SU-DHL-6 (cell line): Measurements from ENCODE around the gene SLC27A4.

Experiments used
- EZH2phosphoT487 ChIP-seq: fragments of 200-600 bp; sonication (generic), shearing (Covaris generic); conservative IDR thresholded peaks from 2 replicates; pipeline ENCODE4 v1.6.1; 2018; ENCODE audit warnings: mild to moderate bottlenecking, antibody characterized with exemption, low read length, moderate library complexity, mixed read lengths
- TF ChIP-seq, protein P1 (sequence below): fragments of 200-600 bp; sonication (generic); IDR thresholded peaks from one replicate; pipeline ENCODE4 v1.5.1; 2017; ENCODE audit warnings: antibody characterized with exemption, mild to moderate bottlenecking, low read length, moderate library complexity; ENCODE audit not compliant: insufficient read depth, poor library complexity, severe bottlenecking

DNA sequence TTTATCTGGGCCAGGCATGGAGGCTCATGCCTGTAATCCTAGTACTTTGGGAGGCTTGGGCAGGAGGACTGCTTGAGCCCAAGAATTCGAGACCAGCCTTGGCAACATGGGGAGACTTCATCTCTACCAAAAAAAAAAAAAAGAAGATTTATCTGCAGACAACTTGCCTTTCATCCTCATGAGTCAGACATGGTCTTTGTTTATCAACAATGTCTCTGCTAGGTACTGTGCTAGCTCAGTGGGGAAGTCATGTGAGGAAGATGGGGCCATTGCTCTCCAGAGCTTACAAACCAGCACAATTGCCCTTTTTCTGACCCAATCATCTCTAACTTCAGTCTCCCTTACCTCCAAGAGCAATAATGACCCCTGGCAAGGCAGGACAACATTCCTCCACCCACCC is 32.5 kb downstream of the SLC27A4 start:
- TF ChIP-seq, protein P1, sequence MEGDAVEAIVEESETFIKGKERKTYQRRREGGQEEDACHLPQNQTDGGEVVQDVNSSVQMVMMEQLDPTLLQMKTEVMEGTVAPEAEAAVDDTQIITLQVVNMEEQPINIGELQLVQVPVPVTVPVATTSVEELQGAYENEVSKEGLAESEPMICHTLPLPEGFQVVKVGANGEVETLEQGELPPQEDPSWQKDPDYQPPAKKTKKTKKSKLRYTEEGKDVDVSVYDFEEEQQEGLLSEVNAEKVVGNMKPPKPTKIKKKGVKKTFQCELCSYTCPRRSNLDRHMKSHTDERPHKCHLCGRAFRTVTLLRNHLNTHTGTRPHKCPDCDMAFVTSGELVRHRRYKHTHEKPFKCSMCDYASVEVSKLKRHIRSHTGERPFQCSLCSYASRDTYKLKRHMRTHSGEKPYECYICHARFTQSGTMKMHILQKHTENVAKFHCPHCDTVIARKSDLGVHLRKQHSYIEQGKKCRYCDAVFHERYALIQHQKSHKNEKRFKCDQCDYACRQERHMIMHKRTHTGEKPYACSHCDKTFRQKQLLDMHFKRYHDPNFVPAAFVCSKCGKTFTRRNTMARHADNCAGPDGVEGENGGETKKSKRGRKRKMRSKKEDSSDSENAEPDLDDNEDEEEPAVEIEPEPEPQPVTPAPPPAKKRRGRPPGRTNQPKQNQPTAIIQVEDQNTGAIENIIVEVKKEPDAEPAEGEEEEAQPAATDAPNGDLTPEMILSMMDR: no peak
- TF ChIP-seq EZH2phosphoT487: no peak
